ENCODE data around the gene TGM4.

- TF ChIP-seq CTCF (IDR thresholded peaks at IDR 0.05), result no peak
- TF ChIP-seq POLR2A (IDR thresholded peaks at IDR 0.05), result no peak
Measured at GRCh38 chr3:44954962-44955361, 80.6 kb downstream of the TGM4 start.
